GM12865 (cell line): ENCODE results near the gene IFI44L.

Experiments
- DNase-seq: peaks from one replicate; pipeline ENCODE4 v3.0.0; 2010; ENCODE audit warnings: low read depth
- H3K4me3 ChIP-seq: 2 replicates; pipeline ENCODE4 v1.5.1; 2011; ENCODE audit warnings: mild to moderate bottlenecking, low read depth, low read length, control low read depth
- TF ChIP-seq, protein P1 (sequence below): IDR thresholded peaks from 2 replicates; pipeline ENCODE4 v1.5.1; 2011; ENCODE audit warnings: low read length, control low read depth, low read depth, inconsistent platforms; ENCODE audit not compliant: insufficient read depth; ENCODE audit errors: missing control alignments

The IFI44L gene

DNA sequence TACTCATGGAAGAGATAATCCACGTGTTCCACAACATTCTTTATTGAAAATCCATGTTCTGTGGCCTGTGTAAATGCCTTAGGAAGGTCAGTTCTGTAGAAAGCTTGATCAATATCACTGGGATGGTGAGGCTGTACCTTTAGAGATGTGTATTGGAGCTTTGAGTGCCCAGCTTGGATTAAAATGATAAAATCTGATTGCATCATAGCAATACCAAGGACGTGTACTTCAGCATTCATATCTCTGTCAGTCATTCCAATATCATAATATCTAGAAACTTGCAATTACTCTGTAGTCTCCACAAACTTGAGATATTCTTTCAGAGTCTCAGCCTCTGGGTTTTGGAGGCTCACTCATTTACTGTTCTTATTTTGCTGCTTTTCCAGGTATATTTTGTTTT lies 61.0 kb downstream of the IFI44L start:
- H3K4me3 ChIP-seq = no peak overlapping the region
- TF ChIP-seq, protein P1, sequence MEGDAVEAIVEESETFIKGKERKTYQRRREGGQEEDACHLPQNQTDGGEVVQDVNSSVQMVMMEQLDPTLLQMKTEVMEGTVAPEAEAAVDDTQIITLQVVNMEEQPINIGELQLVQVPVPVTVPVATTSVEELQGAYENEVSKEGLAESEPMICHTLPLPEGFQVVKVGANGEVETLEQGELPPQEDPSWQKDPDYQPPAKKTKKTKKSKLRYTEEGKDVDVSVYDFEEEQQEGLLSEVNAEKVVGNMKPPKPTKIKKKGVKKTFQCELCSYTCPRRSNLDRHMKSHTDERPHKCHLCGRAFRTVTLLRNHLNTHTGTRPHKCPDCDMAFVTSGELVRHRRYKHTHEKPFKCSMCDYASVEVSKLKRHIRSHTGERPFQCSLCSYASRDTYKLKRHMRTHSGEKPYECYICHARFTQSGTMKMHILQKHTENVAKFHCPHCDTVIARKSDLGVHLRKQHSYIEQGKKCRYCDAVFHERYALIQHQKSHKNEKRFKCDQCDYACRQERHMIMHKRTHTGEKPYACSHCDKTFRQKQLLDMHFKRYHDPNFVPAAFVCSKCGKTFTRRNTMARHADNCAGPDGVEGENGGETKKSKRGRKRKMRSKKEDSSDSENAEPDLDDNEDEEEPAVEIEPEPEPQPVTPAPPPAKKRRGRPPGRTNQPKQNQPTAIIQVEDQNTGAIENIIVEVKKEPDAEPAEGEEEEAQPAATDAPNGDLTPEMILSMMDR = no peak

GRCh38 chr1:78682496-78682895 lies 62.2 kb downstream of the IFI44L start:
- H3K4me3 ChIP-seq = no peak overlapping the region
- DNase-seq = no peak
- TF ChIP-seq, protein P1 = no peak

More for the DNA sequence above, 61.0 kb downstream of the IFI44L start:
- DNase-seq = no peak

- no peak for DNase-seq
- H3K4me3 ChIP-seq = no peak overlapping the region
- TF ChIP-seq, protein P1 = no peak
Observed at GRCh38 chr1:78683079-78683478, 62.8 kb downstream of the IFI44L start.

DNA sequence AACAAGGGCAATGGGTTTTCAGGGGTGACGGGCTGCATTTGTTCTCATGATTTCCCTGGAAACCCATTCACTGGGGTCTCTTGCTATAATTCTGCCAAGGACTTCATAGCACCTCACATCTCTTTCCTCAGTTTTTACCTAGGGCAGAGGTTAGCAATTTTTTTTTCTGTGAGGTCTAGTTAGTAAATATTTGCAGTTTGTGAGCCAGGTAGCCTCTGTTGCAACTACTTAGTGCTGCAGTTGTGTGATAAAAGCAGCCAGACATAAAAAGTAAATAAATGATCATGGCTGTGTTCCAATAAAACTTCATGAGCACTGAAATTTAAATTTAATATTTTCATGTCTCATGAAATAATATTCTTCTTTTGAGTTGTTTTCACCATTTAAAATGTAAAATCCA lies 67.1 kb downstream of the IFI44L start:
- TF ChIP-seq, protein P1 = no peak
- no peak for DNase-seq
- H3K4me3 ChIP-seq = no peak overlapping the region

- DNase-seq = no peak
- H3K4me3 ChIP-seq = no peak overlapping the region
- TF ChIP-seq, protein P1 = no peak
Observed at GRCh38 chr1:78687914-78688313, 67.7 kb downstream of the IFI44L start.

DNA sequence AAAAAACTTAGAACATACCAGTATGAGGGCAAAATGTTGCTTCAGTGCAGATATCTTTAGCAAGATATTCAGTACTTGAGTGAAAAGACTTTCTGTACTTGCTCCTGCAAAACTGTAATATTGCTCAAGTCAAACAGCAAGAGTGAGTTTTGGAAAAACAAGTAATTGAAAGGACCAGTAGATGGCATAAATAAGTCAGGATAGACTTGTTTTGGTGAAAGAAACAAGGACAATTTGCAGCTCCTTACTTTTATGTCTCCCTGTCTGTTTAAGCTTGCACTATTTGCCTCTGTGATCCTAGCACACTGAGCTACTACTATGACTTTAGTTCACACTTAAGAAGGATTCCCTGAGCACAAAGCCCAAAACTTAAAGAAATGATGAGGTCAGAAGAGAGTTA lies 68.4 kb downstream of the IFI44L start:
- no peak for DNase-seq
- TF ChIP-seq, protein P1 = no peak
- H3K4me3 ChIP-seq = no peak overlapping the region

- TF ChIP-seq, protein P1 = no peak
- DNase-seq = no peak
- H3K4me3 ChIP-seq = no peak overlapping the region
Observed at GRCh38 chr1:78690516-78690915, 70.3 kb downstream of the IFI44L start.
